MM.1S (cell line): ENCODE data around the gene PICALM.

Experiments used
- DNase-seq: peaks from one replicate; pipeline ENCODE4 v3.0.0-alpha.2; 2015
- H2AFZ ChIP-seq: fragments of 300-600 bp; sonication (generic); 2 replicates; pipeline ENCODE4 v1.6.0; 2016; ENCODE audit warnings: antibody characterized with exemption, low read length
- H3F3A ChIP-seq: fragments of 300-600 bp; sonication (generic); 2 replicates; pipeline ENCODE4 v1.6.1; 2016; ENCODE audit warnings: mild to moderate bottlenecking, antibody characterized with exemption, low read length, moderate library complexity, mixed read lengths; ENCODE audit not compliant: insufficient read depth
- H3K27ac ChIP-seq: fragments of 300-600 bp; sonication (generic); 2 replicates; pipeline ENCODE4 v1.5.1; 2016; ENCODE audit warnings: mild to moderate bottlenecking, low read length
- H3K27me3 ChIP-seq: fragments of 300-600 bp; sonication (generic); replicated peaks from 2 replicates; pipeline ENCODE4 v1.6.0; 2016; ENCODE audit warnings: low read length; ENCODE audit not compliant: insufficient read depth
- H3K36me3 ChIP-seq: fragments of 300-600 bp; sonication (generic); replicated peaks from 2 replicates; pipeline ENCODE4 v1.6.1; 2016; ENCODE audit warnings: mild to moderate bottlenecking, low read length, mixed read lengths; ENCODE audit not compliant: insufficient read depth
- H3K4me1 ChIP-seq: fragments of 300-600 bp; sonication (generic); 2 replicates; pipeline ENCODE4 v1.6.1; 2016; ENCODE audit warnings: low read length, mixed read lengths
- H3K4me2 ChIP-seq: fragments of 300-600 bp; sonication (generic); 2 replicates; pipeline ENCODE4 v1.6.0; 2016; ENCODE audit warnings: low read depth, low read length
- H3K4me3 ChIP-seq: fragments of 300-600 bp; sonication (generic); 2 replicates; pipeline ENCODE4 v1.5.1; 2016; ENCODE audit warnings: low read length, mixed read lengths
- H3K79me2 ChIP-seq: fragments of 300-600 bp; sonication (generic); 2 replicates; pipeline ENCODE4 v1.6.1; 2016; ENCODE audit warnings: mixed run types, low read length, mixed read lengths
- H3K9ac ChIP-seq: fragments of 300-600 bp; sonication (generic); 2 replicates; pipeline ENCODE4 v1.6.1; 2016; ENCODE audit warnings: low read length, mixed read lengths
- H3K9me2 ChIP-seq: fragments of 300-600 bp; sonication (generic); replicated peaks from 2 replicates; pipeline ENCODE4 v1.6.1; 2016; ENCODE audit warnings: mild to moderate bottlenecking, low read length, mixed read lengths; ENCODE audit not compliant: insufficient read depth
- H3K9me3 ChIP-seq: fragments of 300-600 bp; sonication (generic); replicated peaks from 2 replicates; pipeline ENCODE4 v1.6.1; 2016; ENCODE audit warnings: mild to moderate bottlenecking, low read length, mixed read lengths; ENCODE audit not compliant: insufficient read depth
- H4K20me1 ChIP-seq: fragments of 300-600 bp; sonication (generic); 2 replicates; pipeline ENCODE4 v1.6.1; 2016; ENCODE audit warnings: mild to moderate bottlenecking, low read length, moderate library complexity, mixed read lengths; ENCODE audit not compliant: insufficient read depth
- CTCF ChIP-seq: fragments of 300-600 bp; sonication (generic); IDR thresholded peaks from 2 replicates; pipeline ENCODE4 v1.5.1; 2016; ENCODE audit warnings: antibody characterized with exemption, low read length, mixed read lengths
- EZH2 ChIP-seq: fragments of 300-600 bp; sonication (generic); optimal IDR thresholded peaks from 2 replicates; pipeline ENCODE3; 2017; ENCODE audit warnings: low read depth, mild to moderate bottlenecking, antibody characterized with exemption, low read length, mixed read lengths
- EZH2phosphoT487 ChIP-seq: fragments of 300-600 bp; sonication (generic); IDR thresholded peaks from 2 replicates; pipeline ENCODE4 v1.6.1; 2018; ENCODE audit warnings: antibody characterized with exemption, low read length

PICALM gene

GRCh38 chr11:85946221-85946620 lies 122.7 kb downstream of the PICALM start:
- H3K4me2 ChIP-seq = no peak overlapping the region
- TF ChIP-seq EZH2phosphoT487 = no peak
- TF ChIP-seq CTCF = no peak
- no peak for TF ChIP-seq EZH2

GRCh38 chr11:85945788-85946187 lies 123.1 kb downstream of the PICALM start:
- H3K4me1 ChIP-seq = peaks cover 16% of the 10 kb centered on the region

More at GRCh38 chr11:85946221-85946620, 122.7 kb downstream of the PICALM start:
- no peak overlapping the region for H2AFZ ChIP-seq
- H3K9ac ChIP-seq = no peak overlapping the region
- H3K4me3 ChIP-seq = no peak overlapping the region
- peaks cover 16% of the 10 kb centered on the region for H3K4me1 ChIP-seq
- no peaks in the 10 kb centered on the region for H3K36me3 ChIP-seq
- H4K20me1 ChIP-seq = no peaks in the 10 kb centered on the region
- no peaks in the 10 kb centered on the region for H3K79me2 ChIP-seq
- no peaks in the 10 kb centered on the region for H3K9me2 ChIP-seq
- no peak overlapping the region for H3K27ac ChIP-seq
- no peaks in the 10 kb centered on the region for H3K9me3 ChIP-seq
- H3K27me3 ChIP-seq = no peaks in the 10 kb centered on the region
- no peaks in the 10 kb centered on the region; the same call in 1 of the 2 replicates for H3F3A ChIP-seq
- DNase-seq = no peak

GRCh38 chr11:85945296-85945695 lies 123.6 kb downstream of the PICALM start:
- peaks cover 16% of the 10 kb centered on the region for H3K4me1 ChIP-seq
- H3K4me3 ChIP-seq = no peak overlapping the region
- TF ChIP-seq EZH2 (no peak), EZH2phosphoT487 (no peak), CTCF (no peak)
- no peaks in the 10 kb centered on the region for H3K9me3 ChIP-seq
- no peak overlapping the region for H3K27ac ChIP-seq
- H3K9me2 ChIP-seq = no peaks in the 10 kb centered on the region
- no peak overlapping the region for H3K9ac ChIP-seq
- H3K27me3 ChIP-seq = no peaks in the 10 kb centered on the region
- no peaks in the 10 kb centered on the region for H3K36me3 ChIP-seq
- no peak for DNase-seq
- H3F3A ChIP-seq = no peaks in the 10 kb centered on the region; the same call in 1 of the 2 replicates
- H3K4me2 ChIP-seq = no peak overlapping the region
- H3K79me2 ChIP-seq = no peaks in the 10 kb centered on the region
- H2AFZ ChIP-seq = no peak overlapping the region
- H4K20me1 ChIP-seq = no peaks in the 10 kb centered on the region

More at GRCh38 chr11:85945788-85946187, 123.1 kb downstream of the PICALM start:
- H3K79me2 ChIP-seq = no peaks in the 10 kb centered on the region
- no peak overlapping the region for H2AFZ ChIP-seq
- H3K4me2 ChIP-seq = no peak overlapping the region
- no peak overlapping the region for H3K9ac ChIP-seq
- no peaks in the 10 kb centered on the region for H3K9me2 ChIP-seq
- no peaks in the 10 kb centered on the region for H3K36me3 ChIP-seq
- no peaks in the 10 kb centered on the region for H3K9me3 ChIP-seq
- no peak overlapping the region for H3K4me3 ChIP-seq
- no peaks in the 10 kb centered on the region for H4K20me1 ChIP-seq
- no peaks in the 10 kb centered on the region; the same call in 1 of the 2 replicates for H3F3A ChIP-seq
- TF ChIP-seq CTCF = no peak
- TF ChIP-seq EZH2phosphoT487 = no peak
- TF ChIP-seq EZH2 = no peak
- H3K27me3 ChIP-seq = no peaks in the 10 kb centered on the region
- no peak for DNase-seq
- H3K27ac ChIP-seq = no peak overlapping the region
